ENCODE data around the gene TENM4.

TENM4 gene

DNA sequence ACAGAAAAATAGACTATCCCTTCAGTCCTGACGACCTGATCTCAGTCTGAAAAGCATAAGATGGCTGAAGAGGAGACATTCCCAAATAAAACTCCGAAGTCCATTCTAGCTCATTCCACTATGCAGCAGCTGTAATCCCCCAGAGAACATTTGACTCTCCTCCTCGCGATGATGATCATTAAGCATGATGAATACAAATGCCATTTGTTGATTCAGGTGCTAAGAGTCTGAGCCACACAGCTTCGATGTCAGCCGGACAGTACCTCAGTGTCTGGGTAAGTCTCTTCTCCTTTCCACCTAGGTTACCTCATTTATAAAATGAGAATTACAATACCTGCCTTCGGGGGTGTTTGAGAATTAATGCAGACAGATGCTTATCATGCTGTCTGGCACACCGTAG, 94.8 kb downstream of the TENM4 start:
- no peak for TF ChIP-seq HDGF (IDR thresholded peaks at IDR 0.05; ENCODE audit: borderline replicate concordance)
- no peak for TF ChIP-seq ARNT (IDR thresholded peaks at IDR 0.05)
- TF ChIP-seq LEF1 (IDR thresholded peaks at IDR 0.05; ENCODE audit: borderline replicate concordance): no peak

DNA sequence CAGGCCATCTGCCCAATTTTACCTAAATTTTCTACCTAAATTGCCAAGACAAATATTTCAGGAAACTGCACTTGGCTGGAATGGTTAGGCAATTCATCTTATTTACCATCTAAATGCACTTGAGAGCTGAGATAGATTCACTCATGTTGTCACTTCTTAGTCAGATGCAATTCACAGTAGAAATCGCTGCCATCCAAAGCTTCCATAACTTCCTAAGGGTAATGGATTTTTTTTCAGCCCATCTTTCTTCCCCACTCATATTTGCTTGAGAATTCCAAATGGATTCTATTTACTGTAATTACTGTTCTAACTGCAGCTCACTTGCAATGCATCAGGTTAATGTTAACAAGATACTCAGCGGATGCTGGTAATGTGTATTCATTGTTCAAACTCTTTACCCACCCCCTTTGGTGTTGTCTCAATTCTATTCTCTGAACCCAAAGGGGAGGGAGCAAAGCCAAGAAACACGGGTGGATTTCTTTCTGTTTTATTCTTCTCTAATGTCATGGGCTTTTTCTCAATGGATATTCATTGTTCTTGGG, 96.0 kb downstream of the TENM4 start:
- DNase-seq (ENCODE audit: extremely low spot score): no peak
- TF ChIP-seq HDGF (IDR thresholded peaks at IDR 0.05; ENCODE audit: borderline replicate concordance) (no peak), SP1 (IDR thresholded peaks at IDR 0.05) (no peak), NFRKB (IDR thresholded peaks at IDR 0.05) (no peak), LEF1 (IDR thresholded peaks at IDR 0.05; ENCODE audit: borderline replicate concordance) (no peak), TARDBP (IDR thresholded peaks at IDR 0.05) (no peak), ELF4 (IDR thresholded peaks at IDR 0.05) (no peak), ARNT (IDR thresholded peaks at IDR 0.05) (no peak), SUZ12 (IDR thresholded peaks at IDR 0.05) (no peak), L3MBTL2 (conservative IDR thresholded peaks at IDR 0.05) (no peak), FOXA1 (IDR thresholded peaks at IDR 0.05) (no peak), CTBP1 (IDR thresholded peaks at IDR 0.05; ENCODE audit: borderline replicate concordance) (no peak), FOXK2 (IDR thresholded peaks at IDR 0.05) (no peak), BHLHE40 (IDR thresholded peaks at IDR 0.05; ENCODE audit: borderline replicate concordance) (no peak), FOXM1 (IDR thresholded peaks at IDR 0.05; ENCODE audit: borderline replicate concordance) (no peak), ZNF384 (IDR thresholded peaks at IDR 0.05) (no peak)
- TF ChIP-seq, protein P1, sequence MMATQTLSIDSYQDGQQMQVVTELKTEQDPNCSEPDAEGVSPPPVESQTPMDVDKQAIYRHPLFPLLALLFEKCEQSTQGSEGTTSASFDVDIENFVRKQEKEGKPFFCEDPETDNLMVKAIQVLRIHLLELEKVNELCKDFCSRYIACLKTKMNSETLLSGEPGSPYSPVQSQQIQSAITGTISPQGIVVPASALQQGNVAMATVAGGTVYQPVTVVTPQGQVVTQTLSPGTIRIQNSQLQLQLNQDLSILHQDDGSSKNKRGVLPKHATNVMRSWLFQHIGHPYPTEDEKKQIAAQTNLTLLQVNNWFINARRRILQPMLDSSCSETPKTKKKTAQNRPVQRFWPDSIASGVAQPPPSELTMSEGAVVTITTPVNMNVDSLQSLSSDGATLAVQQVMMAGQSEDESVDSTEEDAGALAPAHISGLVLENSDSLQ (IDR thresholded peaks at IDR 0.05): no peak
- ChIA-PET POLR2A (no interaction called here), CTCF (no interaction called here)

More for the DNA sequence above, 94.8 kb downstream of the TENM4 start:
- ChIA-PET POLR2A (no interaction called here), CTCF (no interaction called here)
- DNase-seq (ENCODE audit: extremely low spot score): no peak

DNA sequence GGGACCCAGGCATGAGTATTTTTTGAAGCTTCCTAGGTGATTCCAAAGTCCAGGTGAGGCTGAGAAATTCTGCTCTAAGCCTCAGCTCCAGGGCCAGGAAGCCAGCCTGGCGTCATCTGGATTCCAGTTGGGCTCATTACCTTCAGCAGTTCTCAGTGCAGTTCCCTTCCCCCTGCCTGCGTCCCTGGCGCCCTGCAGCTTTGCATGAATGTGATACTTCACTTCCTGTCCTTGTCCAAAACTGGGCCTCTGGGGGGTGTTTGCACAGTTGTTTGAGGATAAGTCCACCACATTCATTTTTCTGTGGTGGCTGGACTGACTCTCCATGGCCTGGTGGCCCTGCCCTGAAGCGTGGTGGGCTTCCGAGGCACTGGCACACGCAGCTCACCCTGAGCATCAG, 98.1 kb downstream of the TENM4 start:
- peak; percentile 19 for DNase-seq (ENCODE audit: extremely low spot score)
- CTCF ChIA-PET: no interaction called here
- TF ChIP-seq LEF1 (IDR thresholded peaks at IDR 0.05; ENCODE audit: borderline replicate concordance): no peak
- no peak for TF ChIP-seq ARNT (IDR thresholded peaks at IDR 0.05)
- POLR2A ChIA-PET: no interaction called here

DNA sequence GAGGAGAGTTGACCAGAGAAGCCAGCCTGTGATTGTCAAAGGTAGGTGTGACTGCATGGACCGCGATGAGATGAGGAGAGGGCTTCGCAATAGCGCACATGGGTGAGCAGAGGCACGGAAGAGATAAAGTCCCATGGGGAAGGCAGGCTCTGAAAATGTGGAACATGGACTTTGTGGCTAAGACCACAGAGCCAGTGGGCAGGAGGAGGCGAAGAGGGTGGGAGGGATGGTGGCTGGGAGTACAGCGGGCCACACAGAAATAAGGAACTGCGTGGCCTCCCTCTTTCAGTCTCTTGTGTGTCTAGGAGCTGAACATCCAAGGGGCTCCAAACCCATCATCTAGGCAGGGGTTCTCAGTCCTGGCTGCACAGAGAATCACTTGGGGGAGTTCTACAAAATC, 98.6 kb downstream of the TENM4 start:
- DNase-seq (ENCODE audit: extremely low spot score): no peak
- CTCF ChIA-PET: no interaction called here
- POLR2A ChIA-PET: no interaction called here
- TF ChIP-seq HDGF (IDR thresholded peaks at IDR 0.05; ENCODE audit: borderline replicate concordance) (no peak), FOXA1 (IDR thresholded peaks at IDR 0.05) (no peak), LEF1 (IDR thresholded peaks at IDR 0.05; ENCODE audit: borderline replicate concordance) (no peak), NFRKB (IDR thresholded peaks at IDR 0.05) (no peak), CTBP1 (IDR thresholded peaks at IDR 0.05; ENCODE audit: borderline replicate concordance) (no peak), ZNF384 (IDR thresholded peaks at IDR 0.05) (no peak), FOXK2 (IDR thresholded peaks at IDR 0.05) (no peak), TARDBP (IDR thresholded peaks at IDR 0.05) (no peak), BHLHE40 (IDR thresholded peaks at IDR 0.05; ENCODE audit: borderline replicate concordance) (no peak), ELF4 (IDR thresholded peaks at IDR 0.05) (no peak), SP1 (IDR thresholded peaks at IDR 0.05) (no peak), ARNT (IDR thresholded peaks at IDR 0.05) (no peak), L3MBTL2 (conservative IDR thresholded peaks at IDR 0.05) (no peak), FOXM1 (IDR thresholded peaks at IDR 0.05; ENCODE audit: borderline replicate concordance) (no peak), SUZ12 (IDR thresholded peaks at IDR 0.05) (no peak)
- TF ChIP-seq, protein P1 (IDR thresholded peaks at IDR 0.05): no peak

DNA sequence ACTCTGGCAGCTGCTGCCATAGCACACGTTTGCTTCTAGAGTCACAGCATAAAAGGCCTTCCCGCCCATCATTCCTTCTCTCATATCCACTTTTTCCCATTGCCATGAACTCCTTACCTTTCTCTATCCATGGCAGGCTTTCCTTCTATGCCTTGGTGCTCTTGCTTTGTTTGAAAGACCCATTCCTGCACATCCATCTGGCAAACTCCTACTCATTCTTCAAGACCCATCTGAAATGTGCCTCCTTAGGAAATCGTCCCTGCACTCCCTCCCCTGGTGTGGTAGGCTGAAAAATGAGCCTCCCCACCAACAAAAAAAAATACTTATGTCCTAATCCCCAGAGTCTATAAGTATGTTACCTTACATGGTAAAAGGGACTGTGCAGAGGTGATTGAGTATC, 100.3 kb downstream of the TENM4 start:
- TF ChIP-seq ZNF384 (IDR thresholded peaks at IDR 0.05) (no peak), FOXK2 (IDR thresholded peaks at IDR 0.05) (no peak), TARDBP (IDR thresholded peaks at IDR 0.05) (no peak), CTBP1 (IDR thresholded peaks at IDR 0.05; ENCODE audit: borderline replicate concordance) (no peak)
- TF ChIP-seq, protein P1 (IDR thresholded peaks at IDR 0.05): no peak
- POLR2A ChIA-PET: no interaction called here
- no peak for DNase-seq (ENCODE audit: extremely low spot score)
- CTCF ChIA-PET: no interaction called here

DNA sequence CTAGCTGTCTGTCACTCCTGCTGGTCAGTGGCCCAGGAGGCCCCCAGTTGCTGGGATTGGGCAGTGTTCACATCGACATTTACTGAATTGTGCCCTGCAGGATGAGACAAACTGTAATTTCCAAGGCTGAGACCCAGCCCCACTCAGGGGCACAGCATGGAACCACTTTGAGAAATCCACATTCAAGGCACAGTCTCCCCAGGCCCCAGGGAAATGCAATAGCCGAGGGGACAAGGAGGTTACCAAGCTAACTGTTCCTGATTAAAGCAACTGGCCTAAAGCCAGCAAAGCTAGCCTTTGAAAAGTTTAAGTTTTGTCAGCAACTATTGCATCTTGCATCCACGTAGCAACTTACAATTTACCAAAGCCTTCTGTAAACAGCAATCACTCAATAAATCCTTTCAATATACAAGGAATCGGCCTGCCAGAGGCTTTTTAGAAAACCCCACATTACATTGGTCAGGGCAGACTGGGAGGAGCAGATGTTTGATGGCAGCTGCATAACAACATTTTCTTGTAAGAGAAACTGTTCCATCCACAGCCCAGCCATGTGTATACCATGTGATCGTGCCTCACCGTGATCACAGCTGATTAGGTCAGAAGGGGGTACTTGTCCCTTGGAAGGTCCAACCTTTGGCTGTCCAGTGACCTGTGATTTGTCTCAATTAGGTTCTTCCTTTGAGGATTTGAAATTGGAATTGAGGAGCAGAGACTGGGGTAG, 103.9 kb downstream of the TENM4 start:
- TF ChIP-seq CTBP1 (IDR thresholded peaks at IDR 0.05; ENCODE audit: borderline replicate concordance): no peak
- no peak for TF ChIP-seq FOXA1 (IDR thresholded peaks at IDR 0.05)
- TF ChIP-seq, protein P1 (IDR thresholded peaks at IDR 0.05): no peak
- TF ChIP-seq NFRKB (IDR thresholded peaks at IDR 0.05): no peak
- ChIA-PET CTCF (interaction anchor here (0.6 kb wide), 1 partner anchor 9 kb away, joined by 3 read pairs; no protein-coding TSS in a partner anchor), POLR2A (no interaction called here)
- DNase-seq (ENCODE audit: extremely low spot score): no peak

Data from HEK293T (cell line).